Cardiac muscle cell (in vitro differentiated cells and primary cell): ENCODE measurements around the gene PPIP5K1. TPM values are rescaled to one million over a fixed set of nuclear protein-coding genes. Genes with fewer than 3 reads are reported as not detected.

Source experiments
- DNase-seq, 2 donors: peaks; one replicate each; pipeline versions ENCODE4 v3.0.0 to v3.0.0-alpha.2; 2010 to 2017; ENCODE audit warnings: low read depth in 1 of 2, low spot score in 1 of 2
- H3K27ac ChIP-seq: fragments of 200-600 bp; sonication (generic); 2 replicates; pipeline ENCODE4 v1.5.1; 2016
- H3K27me3 ChIP-seq: fragments of 200-600 bp; sonication (generic); 2 replicates; pipeline ENCODE4 v1.6.0; 2016; ENCODE audit warnings: control low read depth
- H3K36me3 ChIP-seq: fragments of 200-600 bp; sonication (generic); 2 replicates; pipeline ENCODE4 v1.5.1; 2016; ENCODE audit warnings: control low read depth
- H3K4me1 ChIP-seq: fragments of 200-600 bp; sonication (generic); 2 replicates; pipeline ENCODE4 v1.8.1; 2017; ENCODE audit warnings: low read depth, mild to moderate bottlenecking, mixed run types
- H3K4me3 ChIP-seq: fragments of 200-600 bp; sonication (generic); 2 replicates; pipeline ENCODE4 v1.5.1; 2016; ENCODE audit warnings: mild to moderate bottlenecking
- H3K9me3 ChIP-seq: fragments of 200-600 bp; sonication (generic); 2 replicates; pipeline ENCODE4 v1.5.1; 2017; ENCODE audit warnings: low read depth, mild to moderate bottlenecking, control low read depth
- CTCF ChIP-seq: IDR thresholded peaks from 2 replicates; pipeline ENCODE4 v1.5.1; 2012; ENCODE audit warnings: low read depth, mild to moderate bottlenecking, low read length
- polyA plus RNA-seq: library from polyadenylated mRNA; unstranded; fragments of >200 nt; fragmentation: Nextera tagmentation; extraction: Ambion mirVana; gene quantifications from 2 replicates; pipeline ENCODE4 v1.2.1, GENCODE V29; 2016
- total RNA-seq: library from RNA; depleted of rRNA; stranded (reverse); fragments of >200 nt; gene quantifications from 2 replicates; pipeline ENCODE4 v1.2.3, GENCODE V29; 2016

The PPIP5K1 gene
- total and polyA plus RNA-seq, 2 experiments from 2014 or later: 17.6 to 20.0 TPM

DNA sequence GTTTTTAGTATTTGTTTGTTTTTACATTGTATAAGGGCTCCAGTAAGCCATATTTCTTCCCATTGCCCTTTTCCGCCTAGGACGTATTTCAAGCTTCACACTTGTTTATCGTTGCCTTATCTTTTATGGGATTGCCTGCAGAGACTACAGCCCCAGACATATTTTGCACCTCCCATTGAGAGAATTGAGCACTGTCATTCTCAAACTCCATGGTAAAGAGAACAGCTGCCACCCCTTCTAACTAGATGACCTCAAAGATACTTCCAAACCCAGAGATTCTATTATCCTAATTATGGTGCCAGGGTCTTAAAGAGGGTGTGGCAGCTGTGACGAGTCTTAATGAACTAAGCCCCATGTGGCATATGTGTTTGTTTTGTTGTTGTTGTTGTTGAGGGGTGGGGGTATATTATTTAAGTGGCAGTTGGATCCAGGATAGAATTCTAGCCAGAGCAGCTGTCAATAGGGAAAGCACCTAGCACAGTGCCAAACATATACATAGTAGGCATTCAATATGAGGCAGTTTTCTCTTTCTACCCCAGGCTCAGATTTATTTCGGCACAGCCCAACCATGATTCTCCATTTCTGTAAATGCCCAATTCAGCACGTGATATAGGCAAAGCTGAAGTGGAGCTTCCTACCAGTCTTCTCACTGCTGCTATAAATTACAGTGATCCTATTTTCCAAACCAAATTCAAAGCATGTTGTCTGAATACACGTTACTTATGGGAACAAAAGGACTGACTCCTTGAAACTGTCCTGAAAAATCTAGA, 96.1 kb downstream of the PPIP5K1 start:
- Histone ChIP-seq H3K27me3 (no peaks in the 10 kb centered on the region), H3K4me3 (peak overlapping the region; percentile 89), H3K9me3 (no peaks in the 10 kb centered on the region), H3K27ac (peak overlapping the region; percentile 92), H3K36me3 (peaks cover 15% of the 10 kb centered on the region), H3K4me1 (peaks cover 4% of the 10 kb centered on the region)
- TF ChIP-seq CTCF: no peak
- no peak for DNase-seq

GRCh38 chr15:43492673-43493601, 97.1 kb downstream of the PPIP5K1 start, which contains the start of gene TP53BP1:
TSS of gene TP53BP1 (minus strand) at chr15:43493156. CDS start at chr15:43493043, 113 bp downstream.
- no peak for TF ChIP-seq CTCF
- Histone ChIP-seq H3K36me3 (peaks cover 15% of the 10 kb centered on the region), H3K27ac (peak within 1 kb of the TSS; percentile 92), H3K4me1 (peaks cover 4% of the 10 kb centered on the region), H3K9me3 (no peaks in the 10 kb centered on the region), H3K4me3 (peak within 1 kb of the TSS; percentile 89), H3K27me3 (no peaks in the 10 kb centered on the region)
- peak; percentile 96 to 98 for DNase-seq

GRCh38 chr15:43492266-43492665, 97.7 kb downstream of the PPIP5K1 start:
- no peaks in the 10 kb centered on the region for H3K27me3 ChIP-seq
- DNase-seq: no peak

GRCh38 chr15:43489191-43489590, 100.8 kb downstream of the PPIP5K1 start:
- no peaks in the 10 kb centered on the region for H3K27me3 ChIP-seq
- no peak overlapping the region for H3K4me3 ChIP-seq
- H3K4me1 ChIP-seq: peaks cover 4% of the 10 kb centered on the region
- TF ChIP-seq CTCF: no peak
- DNase-seq: peak in 1 of 2 donors; percentile 51
- H3K27ac ChIP-seq: no peak overlapping the region
- H3K9me3 ChIP-seq: no peaks in the 10 kb centered on the region
- peaks cover 27% of the 10 kb centered on the region for H3K36me3 ChIP-seq

More at GRCh38 chr15:43492266-43492665, 97.7 kb downstream of the PPIP5K1 start:
- peak overlapping the region; percentile 92 for H3K27ac ChIP-seq
- peaks cover 15% of the 10 kb centered on the region for H3K36me3 ChIP-seq
- peak overlapping the region; percentile 89 for H3K4me3 ChIP-seq
- H3K4me1 ChIP-seq: peaks cover 4% of the 10 kb centered on the region
- TF ChIP-seq CTCF: no peak
- H3K9me3 ChIP-seq: no peaks in the 10 kb centered on the region

- Histone ChIP-seq H3K36me3 (peaks cover 27% of the 10 kb centered on the region), H3K27me3 (no peaks in the 10 kb centered on the region), H3K4me1 (peaks cover 4% of the 10 kb centered on the region), H3K27ac (no peak overlapping the region), H3K9me3 (no peaks in the 10 kb centered on the region), H3K4me3 (no peak overlapping the region)
- TF ChIP-seq CTCF: no peak
- no peak for DNase-seq
Observed at GRCh38 chr15:43488790-43489189, 101.2 kb downstream of the PPIP5K1 start.
